H1 (cell line): ENCODE results near the gene CES3.

Experiments used
- CREB1 ChIP-seq: IDR thresholded peaks from 2 replicates; pipeline ENCODE4 v1.6.1; 2012; ENCODE audit warnings: inconsistent platforms
- CTCF ChIP-seq, 3 experiments: IDR thresholded peaks; 1 replicate in 2 of 3; 2 replicates in 1 of 3; pipeline versions ENCODE4 v1.5.1 to v1.6.1; 2011; ENCODE audit warnings: low read length in 3 of 3, mild to moderate bottlenecking in 3 of 3, inconsistent platforms in 2 of 3, low read depth in 1 of 3, moderate library complexity in 1 of 3; ENCODE audit not compliant: insufficient read depth in 1 of 3; ENCODE audit errors: control extremely low read depth in 1 of 3
- EGR1 ChIP-seq: IDR thresholded peaks from 2 replicates; pipeline ENCODE4 v1.6.1; 2011; ENCODE audit warnings: low read depth, low read length, borderline replicate concordance
- EZH2 ChIP-seq: fragments of 200-600 bp; sonication (generic); IDR thresholded peaks from 2 replicates; pipeline ENCODE4 v1.7.1; 2012; ENCODE audit warnings: low read depth, mild to moderate bottlenecking, moderate library complexity, low read length, inconsistent platforms; ENCODE audit not compliant: severe bottlenecking
- JUND ChIP-seq: IDR thresholded peaks from 2 replicates; pipeline ENCODE4 v1.6.1; 2011; ENCODE audit warnings: mild to moderate bottlenecking, improper control_type of control experiment, low read length
- KDM5A ChIP-seq: fragments of 200-600 bp; IDR thresholded peaks from 2 replicates; pipeline ENCODE4 v1.7.1; 2012; ENCODE audit warnings: mild to moderate bottlenecking, low read length, inconsistent platforms, mixed read lengths
- MAFK ChIP-seq: IDR thresholded peaks from 2 replicates; pipeline ENCODE4 v1.6.1; 2012; ENCODE audit warnings: low read depth, mild to moderate bottlenecking, improper control_type of control experiment, low read length
- POLR2A ChIP-seq, 2 experiments: IDR thresholded peaks; 1 replicate in 1 of 2; 2 replicates in 1 of 2; pipeline ENCODE4 v1.6.1; 2011; ENCODE audit warnings: low read depth in 2 of 2, low read length in 2 of 2, mild to moderate bottlenecking in 2 of 2; ENCODE audit errors: control extremely low read depth in 1 of 2
- POLR2AphosphoS5 ChIP-seq: IDR thresholded peaks from 2 replicates; pipeline ENCODE4 v1.6.1; 2011; ENCODE audit warnings: low read depth, low read length
- SP4 ChIP-seq: IDR thresholded peaks from 2 replicates; pipeline ENCODE4 v1.6.1; 2012; ENCODE audit warnings: low read length, inconsistent platforms

GRCh38 chr16:66954097-66954659 is 6.9 kb upstream of the CES3 start:
- TF ChIP-seq MAFK (no peak), KDM5A (no peak), POLR2A (IDR thresholded peaks at IDR 0.05; ENCODE audit: control extremely low read depth in 1 of 2, low read depth in 2 of 2, low read length in 2 of 2) (no peak), CTCF (IDR thresholded peaks at IDR 0.05; ENCODE audit: control extremely low read depth in 1 of 3, insufficient read depth in 1 of 3, low read depth in 1 of 3, low read length in 3 of 3) (peak; percentile 71 to 84 (median 83)), EGR1 (no peak), POLR2AphosphoS5 (no peak), SP4 (no peak), CREB1 (no peak), JUND (no peak), EZH2 (no peak)
